ENCODE measurements around the gene RNF224.

Gene RNF224

DNA sequence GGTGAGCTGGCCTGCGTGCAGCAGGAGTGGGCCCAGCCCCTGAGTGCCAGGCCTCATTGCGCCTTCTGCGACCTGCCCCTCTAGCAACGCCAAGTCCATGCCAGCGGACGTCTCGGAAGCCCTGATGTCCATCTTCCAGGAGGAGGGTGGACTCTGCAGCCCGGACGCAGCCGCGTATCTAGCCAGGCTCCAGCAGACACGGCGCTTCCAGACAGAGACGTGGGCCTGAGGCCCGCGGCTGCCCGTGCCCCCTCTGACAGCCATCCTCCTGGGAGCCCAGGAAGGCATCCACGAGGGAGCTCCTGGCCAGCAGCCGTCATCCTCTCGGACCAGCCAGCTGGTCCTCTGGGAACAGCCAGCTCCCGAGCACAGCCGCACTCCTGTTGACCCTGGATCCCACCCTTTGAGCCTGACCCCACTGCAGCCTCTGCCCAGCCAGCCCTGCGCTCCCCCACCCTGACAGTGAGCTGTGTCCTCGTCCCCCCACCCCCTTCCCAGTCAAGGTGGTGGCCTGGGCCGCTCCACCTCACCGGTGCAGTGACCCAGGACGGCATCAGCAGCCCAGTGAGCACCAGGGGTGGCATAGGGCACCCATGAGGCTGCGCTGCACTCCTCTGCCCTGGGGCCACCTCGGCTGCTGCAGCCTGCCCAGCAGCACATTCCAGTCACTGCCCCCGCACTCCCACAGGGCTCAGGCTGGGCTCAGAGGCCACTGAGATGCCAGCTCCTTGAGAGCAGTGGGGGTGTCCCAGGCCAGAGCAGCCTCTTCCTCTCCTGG, 10.9 kb upstream of the RNF224 start:
- DNase-seq = no peak

GRCh38 chr9:137217276-137218211, 9.8 kb upstream of the RNF224 start:
- DNase-seq = no peak

- no peak for DNase-seq
Observed at GRCh38 chr9:137218212-137218753, 9.0 kb upstream of the RNF224 start.

- no peak for DNase-seq
Observed at GRCh38 chr9:137218754-137219271, 8.5 kb upstream of the RNF224 start.

- DNase-seq = no peak
Observed at GRCh38 chr9:137219757-137220316, 7.5 kb upstream of the RNF224 start.

GRCh38 chr9:137220317-137221094, 6.8 kb upstream of the RNF224 start:
- no peak for DNase-seq

- no peak for DNase-seq
Observed at GRCh38 chr9:137221095-137221505, 6.2 kb upstream of the RNF224 start.

- peak; percentile 29 to 53 for DNase-seq
Observed at GRCh38 chr9:137221506-137222111, 5.7 kb upstream of the RNF224 start.

GRCh38 chr9:137222190-137223077, 4.9 kb upstream of the RNF224 start, which contains the start of gene RNF208:
TSS of gene RNF208 (minus strand) at chr9:137222240. CDS start at chr9:137221212, 1,028 bp downstream.
- DNase-seq = no peak

GRCh38 chr9:137223078-137223970, 4.0 kb upstream of the RNF224 start:
- peak; percentile 94 for DNase-seq

GRCh38 chr9:137224830-137225694, 2.2 kb upstream of the RNF224 start, which contains the start of gene CYSRT1:
TSS of gene CYSRT1 (plus strand) at chr9:137225174. CDS start at chr9:137225622, 448 bp downstream.
- DNase-seq = no peak

DNA sequence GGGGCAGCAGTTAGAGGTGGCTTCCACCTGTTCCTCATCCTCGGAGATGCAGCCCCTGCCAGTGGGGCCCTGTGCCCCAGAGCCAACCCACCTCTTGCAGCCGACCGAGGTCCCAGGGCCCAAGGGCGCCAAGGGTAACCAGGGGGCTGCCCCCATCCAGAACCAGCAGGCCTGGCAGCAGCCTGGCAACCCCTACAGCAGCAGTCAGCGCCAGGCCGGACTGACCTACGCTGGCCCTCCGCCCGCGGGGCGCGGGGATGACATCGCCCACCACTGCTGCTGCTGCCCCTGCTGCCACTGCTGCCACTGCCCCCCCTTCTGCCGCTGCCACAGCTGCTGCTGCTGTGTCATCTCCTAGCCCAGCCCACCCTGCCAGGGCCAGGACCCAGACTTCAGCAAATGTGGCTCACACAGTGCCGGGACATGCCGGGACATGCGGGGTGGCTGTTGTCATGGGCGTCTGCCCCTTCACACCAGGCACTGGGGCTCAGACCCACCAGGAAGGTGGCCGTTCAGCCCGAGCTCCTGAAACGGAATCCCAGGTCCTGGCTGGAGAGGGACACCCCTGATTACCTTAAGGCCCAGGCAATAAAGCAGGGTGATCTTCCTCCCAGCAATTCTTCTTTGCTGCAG, 1.5 kb upstream of the RNF224 start:
- DNase-seq = no peak

- no peak for DNase-seq
Observed at GRCh38 chr9:137226338-137227053, 806 bp upstream of the RNF224 start.

DNA sequence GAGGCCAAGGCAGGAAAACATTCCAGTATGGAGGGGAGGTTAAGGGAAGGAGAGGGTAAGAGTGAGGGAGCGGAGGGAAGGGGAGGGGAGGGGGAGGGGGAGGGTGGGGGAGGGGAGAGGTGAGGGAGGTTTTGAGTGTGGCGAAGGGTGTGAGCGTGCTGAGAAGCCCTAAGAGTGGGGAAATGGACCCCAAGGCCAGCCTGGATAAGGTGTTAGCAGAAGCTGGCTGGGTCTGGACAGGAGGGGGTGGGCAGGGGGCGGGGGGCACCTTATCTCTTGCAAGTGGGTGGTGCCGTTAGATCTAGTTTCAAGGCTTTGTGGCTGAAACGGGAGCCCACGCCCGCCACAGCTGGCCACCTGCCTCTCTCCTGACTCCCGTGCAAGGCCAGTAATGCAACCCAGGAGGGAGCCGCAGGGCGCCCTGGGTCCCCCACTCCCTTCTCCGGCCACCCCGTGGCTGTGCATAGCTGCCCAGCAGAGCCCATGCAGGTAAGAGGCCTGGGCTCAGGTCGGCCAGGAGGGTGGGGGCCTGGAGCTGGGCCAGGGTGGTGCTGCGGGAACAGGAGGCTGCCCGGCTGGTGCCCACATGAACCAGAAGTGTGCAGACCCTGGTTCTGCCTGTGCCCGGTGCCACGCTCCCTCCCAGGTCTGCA, 677 bp downstream of the RNF224 start:
- DNase-seq = no peak

DNA sequence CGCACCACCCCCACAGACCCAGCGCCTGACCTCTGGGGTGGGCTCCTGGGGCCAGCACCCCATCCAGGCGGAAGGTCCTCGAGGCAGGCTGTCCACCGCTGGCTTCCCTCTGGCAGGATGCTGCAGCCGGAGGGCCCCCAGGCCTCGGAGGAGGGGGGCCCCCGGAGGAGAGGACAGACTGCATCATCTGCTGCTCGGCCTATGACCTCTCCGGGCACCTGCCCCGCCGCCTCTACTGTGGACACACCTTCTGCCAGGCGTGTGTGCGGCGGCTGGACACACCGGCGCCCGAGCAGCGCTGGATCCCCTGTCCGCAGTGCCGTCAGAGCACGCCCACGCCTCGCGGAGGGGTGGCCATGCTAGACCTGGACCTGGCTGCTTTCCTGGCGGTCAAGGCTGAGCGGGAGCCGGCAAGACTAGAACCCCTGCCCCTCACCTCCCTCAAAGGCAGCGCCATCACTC, 1.2 kb downstream of the RNF224 start:
- no peak for DNase-seq
